ENCODE data around the gene CFAP97D1. TPM values are rescaled to one million over a fixed set of nuclear protein-coding genes. Genes with fewer than 3 reads are reported as not detected.

Gene CFAP97D1
- total and polyA plus RNA-seq, 2 donors (not counting 1 experiment from before 2014, with no cell fraction given), result 0.01 TPM; not detected in 1

- Mint-ChIP-seq H3K27me3 (peaks cover 49% of the 10 kb centered on the region), H3K9me3 (ENCODE audit: insufficient read depth) (no peaks in the 10 kb centered on the region), H3K4me1 (no peaks in the 10 kb centered on the region), H3K4me3 (no peak overlapping the region), H3K27ac (no peak overlapping the region)
- no peak overlapping the region for H3K9ac ChIP-seq (ENCODE audit: low read length)
- H3K27ac ChIP-seq (ENCODE audit: low read length in 2 of 2), result no peak overlapping the region
- H3K4me2 ChIP-seq (replicated peaks; ENCODE audit: low read depth, low read length, poor library complexity, severe bottlenecking), result no peak overlapping the region
- ChIA-PET POLR2A (no interaction called here), CTCF (no interaction called here)
- WGBS (ENCODE audit: insufficient coverage), result 60% methylated on average over 1 of the region's 5 CpGs
- ATAC-seq (ENCODE audit: low read depth) (no peak), DNase-seq (no peak)
- intact Hi-C loops (cut with micrococcal nuclease), result no loop called here
- H3K9me3 ChIP-seq (ENCODE audit: control extremely low read depth in 1 of 3, control insufficient read depth in 2 of 3, insufficient read depth in 1 of 3, low read length in 2 of 3), result no peaks in the 10 kb centered on the region
- peaks cover 0 to 28% (median 11%) of the 10 kb centered on the region in 4 experiments for H3K27me3 ChIP-seq (replicated peaks in 1 of 4; ENCODE audit: control extremely low read depth in 1 of 4, control insufficient read depth in 3 of 4, insufficient read depth in 4 of 4, low read length in 3 of 4)
- no peaks in the 10 kb centered on the region for H4K20me1 ChIP-seq (ENCODE audit: control insufficient read depth, insufficient read depth, low read length, poor library complexity, severe bottlenecking)
- no peak overlapping the region for H2AFZ ChIP-seq (ENCODE audit: insufficient read depth, low read depth, low read length, poor library complexity, severe bottlenecking)
- no peak for TF ChIP-seq CTCF (IDR thresholded peaks at IDR 0.05)
- TF ChIP-seq EZH2 (IDR thresholded peaks at IDR 0.05; ENCODE audit: borderline replicate concordance, insufficient read depth, low read depth, low read length, poor library complexity, severe bottlenecking), result no peak
- no peaks in the 10 kb centered on the region for H3K36me3 ChIP-seq (replicated peaks in 1 of 2; ENCODE audit: control extremely low read depth in 1 of 2, control insufficient read depth in 1 of 2, extremely low read depth in 1 of 2, insufficient read depth in 2 of 2, low read length in 1 of 2)
- H3K4me1 ChIP-seq (ENCODE audit: control insufficient read depth in 2 of 2, insufficient read depth in 2 of 2, low read length in 2 of 2), result peaks cover 1 to 3% of the 10 kb centered on the region in 2 donors
- no peaks in the 10 kb centered on the region for H3K79me2 ChIP-seq (ENCODE audit: control insufficient read depth, insufficient read depth, low read length)
- no peak overlapping the region for H3K4me3 ChIP-seq (ENCODE audit: control extremely low read depth in 1 of 5, extremely low read depth in 1 of 5, insufficient read depth in 1 of 5, low read depth in 2 of 5, low read length in 4 of 5)
Measured at GRCh38 chr17:43784628-43785101, 4.4 kb downstream of the CFAP97D1 start.

GRCh38 chr17:43787728-43788127, 7.5 kb downstream of the CFAP97D1 start:
- Histone ChIP-seq H3K9ac (ENCODE audit: low read length) (no peak overlapping the region), H3K4me2 (replicated peaks; ENCODE audit: low read depth, low read length, poor library complexity, severe bottlenecking) (no peak overlapping the region), H4K20me1 (ENCODE audit: control insufficient read depth, insufficient read depth, low read length, poor library complexity, severe bottlenecking) (no peaks in the 10 kb centered on the region), H3K36me3 (replicated peaks in 1 of 2; ENCODE audit: control extremely low read depth in 1 of 2, control insufficient read depth in 1 of 2, extremely low read depth in 1 of 2, insufficient read depth in 2 of 2, low read length in 1 of 2) (no peaks in the 10 kb centered on the region), H3K9me3 (ENCODE audit: control extremely low read depth in 1 of 3, control insufficient read depth in 2 of 3, insufficient read depth in 1 of 3, low read length in 2 of 3) (no peaks in the 10 kb centered on the region), H3K27me3 (replicated peaks in 1 of 4; ENCODE audit: control extremely low read depth in 1 of 4, control insufficient read depth in 3 of 4, insufficient read depth in 4 of 4, low read length in 3 of 4) (peaks cover 0 to 16% (median 6%) of the 10 kb centered on the region in 4 experiments), H3K79me2 (ENCODE audit: control insufficient read depth, insufficient read depth, low read length) (no peaks in the 10 kb centered on the region), H3K4me1 (ENCODE audit: control insufficient read depth in 2 of 2, insufficient read depth in 2 of 2, low read length in 2 of 2) (no peaks in the 10 kb centered on the region), H2AFZ (ENCODE audit: insufficient read depth, low read depth, low read length, poor library complexity, severe bottlenecking) (no peak overlapping the region), H3K27ac (ENCODE audit: low read length in 2 of 2) (no peak overlapping the region), H3K4me3 (ENCODE audit: control extremely low read depth in 1 of 5, extremely low read depth in 1 of 5, insufficient read depth in 1 of 5, low read depth in 2 of 5, low read length in 4 of 5) (no peak overlapping the region)
- no peak overlapping the region for H3K4me3 Mint-ChIP-seq
- H3K9me3 Mint-ChIP-seq (ENCODE audit: insufficient read depth), result peaks cover 2% of the 10 kb centered on the region
- TF ChIP-seq EZH2 (IDR thresholded peaks at IDR 0.05; ENCODE audit: borderline replicate concordance, insufficient read depth, low read depth, low read length, poor library complexity, severe bottlenecking), result no peak
- no peak for TF ChIP-seq CTCF (IDR thresholded peaks at IDR 0.05)
- H3K4me1 Mint-ChIP-seq, result peaks cover 6% of the 10 kb centered on the region
- no peak for ATAC-seq (ENCODE audit: low read depth)
- no peak for DNase-seq
- no peak overlapping the region for H3K27ac Mint-ChIP-seq
- no CpG with 5 or more reads among the region's 2 CpGs for WGBS (ENCODE audit: insufficient coverage)
- H3K27me3 Mint-ChIP-seq, result peaks cover 38% of the 10 kb centered on the region
- intact Hi-C loops (cut with micrococcal nuclease), result no loop called here
- ChIA-PET POLR2A (no interaction called here), CTCF (interaction anchor here (1.5 to 1.6 kb wide), 2 partner anchors 21 to 28 kb away, joined by 3 to 13 read pairs; no protein-coding TSS in a partner anchor)

All from B cell (primary cell).